Stimulated activated CD4-positive, alpha-beta T cell treated with anti-CD3 and anti-CD28 coated beads, Interleukin-1b, Interleukin-23, amount 100 ng/mL, for 24 hours (primary cell): ENCODE data around the gene AGBL1.

Experiments used
- DNase-seq, 4 experiments: peaks; one replicate each; pipeline ENCODE4 v3.0.0-alpha.2; 2020; ENCODE audit warnings: low read depth in 4 of 4, low spot score in 1 of 4

Gene AGBL1

DNA sequence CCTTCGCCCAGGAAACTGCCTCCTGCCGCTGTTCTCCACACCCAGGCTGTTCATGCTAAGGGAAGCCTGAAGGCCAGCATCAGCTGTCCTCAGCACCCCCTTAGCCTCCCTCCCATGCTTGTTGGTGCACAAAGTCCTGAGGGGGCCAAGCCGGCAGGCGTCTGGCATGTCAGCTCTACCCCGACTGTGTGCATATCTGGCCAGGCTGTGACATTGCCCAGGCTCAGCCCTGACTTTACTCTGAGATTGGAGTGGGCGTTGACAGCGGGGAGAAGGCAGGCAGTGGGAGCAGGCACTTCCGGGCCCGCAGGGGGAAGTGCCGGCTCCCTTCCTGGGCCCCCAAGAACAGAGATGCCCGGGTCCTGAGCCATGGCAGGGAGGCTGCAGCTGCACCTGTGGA, 492.2 kb downstream of the AGBL1 start:
- no peak for DNase-seq

DNA sequence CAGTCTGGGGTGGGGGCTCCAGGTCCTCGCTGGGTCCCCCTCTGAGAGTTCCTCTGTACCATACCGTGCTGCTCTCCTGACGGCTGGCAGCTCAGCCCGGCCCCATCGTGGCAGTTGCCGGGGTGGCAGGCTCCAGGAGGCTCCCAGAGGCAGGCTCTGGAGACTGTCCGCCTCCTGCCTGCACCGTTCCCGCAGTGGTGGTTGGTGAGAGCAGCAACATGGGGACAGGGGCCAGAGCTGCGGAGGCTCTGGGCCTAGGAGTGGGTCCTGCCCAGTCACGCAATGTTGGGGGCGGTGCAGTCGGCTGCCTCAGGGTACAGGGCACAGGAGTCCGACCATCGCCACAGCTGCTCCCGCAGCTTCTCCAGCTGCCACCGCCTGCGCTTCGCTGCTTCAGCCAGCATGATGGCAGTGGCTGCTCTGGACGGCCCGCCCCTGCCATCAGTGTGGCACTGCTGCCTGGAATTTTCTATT, 492.7 kb downstream of the AGBL1 start:
- DNase-seq = no peak

DNA sequence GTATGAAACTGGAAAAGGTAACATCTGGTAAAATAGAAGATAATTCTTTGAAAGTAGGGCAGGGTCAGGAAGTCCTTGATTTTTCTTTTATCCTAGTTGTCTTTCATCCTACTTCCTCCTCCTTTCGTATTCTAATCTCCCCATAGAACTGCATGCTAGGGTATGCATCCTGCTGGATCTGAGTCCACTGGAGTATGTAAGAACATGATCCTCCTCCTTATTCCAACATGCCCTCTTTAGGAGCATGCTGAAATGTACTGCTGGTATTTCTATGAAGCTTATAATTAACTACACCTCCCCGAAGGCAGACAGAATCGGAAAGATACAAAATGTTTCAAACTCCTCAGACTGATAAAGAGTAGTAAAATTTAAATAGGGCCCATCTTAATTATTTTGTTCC, 493.8 kb downstream of the AGBL1 start:
- no peak for DNase-seq

DNA sequence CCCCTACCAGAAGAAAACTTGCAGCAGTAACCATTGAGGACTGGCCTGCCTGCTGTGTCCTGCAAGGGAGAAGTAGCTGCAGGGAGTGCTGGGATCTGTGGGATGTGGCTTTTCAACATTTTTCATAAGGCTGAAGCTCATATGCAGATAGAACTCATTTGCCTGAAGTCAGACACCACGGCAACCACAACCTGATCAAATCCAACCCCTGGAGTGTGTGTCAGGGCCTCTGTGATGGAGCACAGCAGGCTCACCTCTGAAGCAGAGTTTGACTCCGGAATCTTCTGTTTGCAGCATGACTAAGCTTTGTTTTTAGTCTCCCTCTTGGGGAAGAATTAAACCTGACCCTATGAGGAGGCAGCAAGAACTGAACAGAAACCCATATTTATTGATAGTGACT, 508.7 kb downstream of the AGBL1 start:
- DNase-seq = no peak

DNA sequence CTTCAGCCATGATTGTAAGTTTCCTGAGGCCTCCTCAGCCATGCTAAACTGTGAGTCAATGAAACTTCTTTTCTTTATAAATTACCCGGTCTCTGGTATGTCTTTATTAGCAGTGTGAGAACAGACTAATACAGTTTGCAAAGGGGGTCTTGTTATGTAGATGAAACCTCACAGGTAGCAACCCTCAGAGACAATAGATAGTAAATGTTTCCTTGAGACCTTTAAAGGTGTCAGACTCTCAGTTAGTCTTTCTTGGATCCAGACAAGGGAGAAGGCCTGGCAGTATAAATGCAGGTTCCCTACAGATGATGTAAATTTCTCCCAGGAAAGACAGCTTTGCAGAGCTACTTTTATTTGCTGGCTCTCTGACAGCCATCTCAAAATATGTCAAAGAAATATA, 510.8 kb downstream of the AGBL1 start:
- DNase-seq = no peak

DNA sequence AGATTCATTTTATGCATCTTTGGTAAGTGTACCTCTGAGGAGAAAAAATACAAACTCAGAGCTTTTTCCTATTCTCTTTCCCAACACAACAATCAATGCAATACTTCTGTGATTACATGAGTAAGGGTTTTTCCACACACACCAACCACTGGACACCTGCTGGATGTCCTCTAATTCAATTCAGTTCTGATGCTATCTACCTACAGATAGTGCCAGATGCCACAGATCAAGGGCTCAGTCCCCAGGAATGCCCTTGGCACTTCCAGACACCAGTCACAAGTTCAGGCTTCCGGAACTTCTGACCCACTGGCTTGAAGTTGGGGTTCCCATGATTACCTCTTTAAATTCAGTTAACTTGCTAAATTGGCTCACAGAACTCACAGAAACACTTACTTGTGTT, 511.5 kb downstream of the AGBL1 start:
- no peak for DNase-seq

DNA sequence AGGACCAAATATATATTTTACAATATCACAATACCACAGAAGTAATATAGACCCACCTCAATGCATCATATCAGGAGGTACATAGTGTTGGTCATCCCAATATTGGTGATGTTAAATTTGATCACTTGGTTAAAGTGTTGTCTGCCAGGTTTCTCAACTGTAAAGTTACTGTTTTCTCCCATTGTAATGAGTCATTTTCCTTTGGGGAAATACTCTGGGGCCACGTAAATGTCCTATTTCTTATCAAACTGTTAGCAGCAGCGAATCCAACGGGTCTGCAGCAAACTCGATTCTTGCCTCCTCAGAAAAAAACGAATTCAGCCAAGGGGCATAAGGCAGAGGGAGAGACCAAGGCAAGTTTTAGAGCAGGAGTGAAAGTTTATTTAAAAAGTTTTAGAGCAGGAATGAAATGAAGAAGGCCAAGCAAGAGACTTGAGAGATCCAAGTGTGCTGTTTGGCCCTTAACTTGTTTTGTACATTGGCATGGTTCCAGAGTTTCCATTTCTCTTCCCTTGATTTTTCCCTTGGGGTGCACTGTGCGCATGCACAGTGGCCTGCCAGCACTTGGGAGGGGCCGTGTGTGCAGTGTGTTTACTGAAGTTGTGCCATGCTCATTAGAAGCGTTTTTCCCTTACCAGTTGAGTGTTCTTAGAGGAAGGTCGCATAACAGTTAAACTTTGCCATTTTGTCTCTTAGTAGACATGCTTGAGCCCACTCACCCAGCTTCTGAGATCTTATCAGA, 512.5 kb downstream of the AGBL1 start:
- no peak for DNase-seq

DNA sequence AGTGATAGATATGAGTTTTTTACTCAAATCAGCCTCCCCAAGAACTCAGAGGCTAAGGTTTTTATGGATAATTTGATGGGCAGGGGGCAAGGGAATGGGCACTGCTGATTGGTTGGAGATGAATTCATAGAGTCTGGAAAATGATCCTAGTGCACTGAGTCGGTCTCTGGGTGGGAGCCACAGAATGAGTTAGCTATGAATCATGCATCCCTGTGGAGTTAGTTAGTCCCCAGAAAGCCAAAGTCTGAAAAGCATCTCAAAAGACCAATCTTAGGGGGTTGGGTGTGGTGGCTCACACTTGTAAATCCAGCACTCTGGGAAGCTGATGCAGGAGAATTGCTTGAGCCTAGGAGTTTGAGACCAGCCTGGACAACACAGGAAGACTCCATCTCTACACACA, 516.1 kb downstream of the AGBL1 start:
- no peak for DNase-seq

DNA sequence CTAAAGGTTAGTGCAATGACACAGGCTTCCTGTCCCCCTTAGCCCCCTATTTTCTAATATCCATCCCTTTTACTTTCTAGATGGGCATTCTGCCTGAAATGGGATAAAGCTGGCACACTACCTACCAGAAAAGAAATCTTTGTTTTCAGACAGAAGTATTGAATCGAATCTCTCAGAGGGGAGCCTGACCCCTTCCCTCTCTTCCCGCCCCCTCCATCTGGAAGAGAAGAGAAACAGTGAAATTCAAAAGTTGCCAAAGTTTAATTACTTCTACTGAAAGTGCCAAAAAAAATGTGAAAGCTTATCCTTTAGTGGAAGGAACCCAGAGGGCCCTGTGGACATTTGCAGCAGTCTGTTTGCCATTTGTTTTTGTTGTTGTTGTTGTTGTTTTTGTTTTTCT, 523.8 kb downstream of the AGBL1 start:
- DNase-seq = no peak

DNA sequence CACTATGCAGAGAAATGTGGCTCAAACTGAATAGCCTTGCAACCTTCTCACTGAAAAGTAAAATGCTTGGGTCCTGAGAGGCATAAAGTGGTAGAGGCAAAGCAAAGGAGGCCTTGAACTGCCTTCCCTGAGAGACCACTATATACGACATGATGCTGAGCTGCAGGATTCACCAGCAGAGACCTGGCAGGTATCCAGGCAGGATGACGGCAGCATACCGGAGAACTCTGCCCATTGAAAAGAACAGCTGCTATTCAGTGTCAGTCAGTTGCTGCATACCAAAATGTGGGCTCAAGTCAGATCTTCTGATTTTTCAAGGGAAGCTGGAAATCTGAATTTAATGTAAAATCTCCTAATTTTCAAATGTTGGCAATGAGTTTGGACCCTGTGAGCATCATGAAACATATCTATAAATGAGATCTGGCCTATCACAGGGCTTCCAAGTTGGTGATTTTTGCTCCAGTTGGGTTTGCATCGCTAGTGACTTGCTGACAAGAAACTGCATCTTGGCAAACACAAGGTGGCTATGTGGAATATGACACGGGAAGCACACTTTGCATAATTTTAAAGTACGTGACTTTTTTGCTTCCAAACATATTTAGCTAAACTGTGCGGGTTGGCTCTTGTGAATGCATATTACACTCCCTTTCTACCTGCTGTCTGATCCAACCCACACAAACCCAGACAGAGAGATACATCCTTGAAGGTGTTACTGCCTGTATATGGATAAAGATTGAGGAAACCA, 529.0 kb downstream of the AGBL1 start:
- DNase-seq = no peak

DNA sequence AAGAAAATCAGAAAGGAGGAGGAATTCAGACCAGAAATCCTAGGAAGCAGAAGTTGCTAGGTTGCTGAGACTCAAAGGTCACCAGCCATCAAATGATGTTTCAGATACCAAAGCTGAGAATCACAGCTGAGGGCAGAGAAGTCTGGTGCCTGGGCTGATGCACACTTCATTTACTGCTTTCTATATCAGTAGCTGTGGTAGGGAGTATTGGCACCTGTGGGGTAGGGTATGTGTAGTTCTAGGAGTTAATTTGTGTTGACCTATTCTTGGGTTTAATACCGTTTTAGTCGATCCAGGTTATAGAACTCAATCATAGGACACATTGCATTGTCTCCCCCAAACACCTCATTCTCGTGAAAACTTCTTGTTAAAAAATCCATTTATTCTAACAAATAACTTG, 529.6 kb downstream of the AGBL1 start:
- no peak for DNase-seq

DNA sequence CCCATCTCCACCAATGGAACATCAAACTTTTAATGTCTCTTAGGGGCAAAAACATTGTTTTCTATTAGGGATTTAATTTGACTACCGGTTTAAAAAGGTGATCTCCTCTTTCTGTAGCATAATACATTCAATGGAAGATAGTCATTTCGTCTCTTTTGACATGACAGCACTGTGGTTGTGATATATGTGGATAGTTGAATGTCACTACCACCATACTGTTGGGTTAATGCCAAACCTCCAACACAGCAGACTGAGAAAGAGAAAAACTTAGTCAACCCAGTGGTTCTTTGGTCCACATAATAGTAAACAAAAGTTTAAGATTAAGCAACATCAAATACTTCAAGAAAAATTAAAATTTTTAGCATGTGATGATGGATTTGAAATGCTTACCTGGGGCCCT, 530.4 kb downstream of the AGBL1 start:
- no peak for DNase-seq

DNA sequence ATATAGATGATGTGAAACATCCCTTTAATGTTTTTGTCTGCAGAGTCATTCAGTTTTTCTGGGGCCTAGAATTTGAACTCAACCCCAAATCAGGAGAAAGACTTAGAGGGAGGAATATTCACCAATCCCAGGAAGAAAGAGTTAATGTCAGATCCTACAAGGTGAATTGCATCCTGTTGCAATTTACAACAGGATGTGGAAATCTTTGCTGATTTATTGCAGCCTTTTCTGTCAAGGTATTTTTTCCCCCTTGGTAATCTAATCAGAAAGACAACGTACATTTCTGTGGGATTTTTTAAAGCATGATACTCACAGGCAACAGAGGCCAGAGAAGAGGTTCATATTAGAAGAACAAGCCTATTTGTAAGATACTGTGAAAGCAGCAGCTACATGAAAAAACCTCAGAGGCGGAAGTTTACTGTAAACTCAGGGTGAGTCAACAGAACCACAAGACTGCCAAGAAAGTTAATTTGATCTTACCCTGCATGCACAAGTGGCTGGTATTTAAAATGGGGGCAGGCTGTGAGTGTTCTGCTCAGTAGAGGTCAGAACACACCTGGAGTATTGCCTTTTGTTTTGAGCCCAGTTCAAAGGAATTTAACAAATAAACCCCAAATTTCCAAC, 531.9 kb downstream of the AGBL1 start:
- no peak for DNase-seq

DNA sequence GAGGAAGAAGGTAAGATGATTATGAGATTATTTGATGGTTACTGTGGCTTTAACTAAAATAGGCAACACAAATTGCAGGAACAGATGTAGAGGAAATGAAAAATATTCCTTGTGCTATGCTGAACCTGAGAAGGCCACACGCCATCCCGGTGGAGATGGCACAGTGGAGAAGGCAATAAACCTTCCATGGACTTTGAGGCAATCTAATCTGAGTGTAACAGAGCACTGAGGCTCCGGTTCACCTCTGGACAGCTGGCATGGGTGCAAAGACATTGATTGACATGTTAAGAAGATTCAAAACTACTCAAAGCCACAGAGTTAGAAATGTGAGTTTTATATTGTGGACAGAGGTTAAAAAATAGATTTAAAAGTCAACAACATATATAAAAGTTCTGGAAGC, 535.7 kb downstream of the AGBL1 start:
- DNase-seq = no peak

DNA sequence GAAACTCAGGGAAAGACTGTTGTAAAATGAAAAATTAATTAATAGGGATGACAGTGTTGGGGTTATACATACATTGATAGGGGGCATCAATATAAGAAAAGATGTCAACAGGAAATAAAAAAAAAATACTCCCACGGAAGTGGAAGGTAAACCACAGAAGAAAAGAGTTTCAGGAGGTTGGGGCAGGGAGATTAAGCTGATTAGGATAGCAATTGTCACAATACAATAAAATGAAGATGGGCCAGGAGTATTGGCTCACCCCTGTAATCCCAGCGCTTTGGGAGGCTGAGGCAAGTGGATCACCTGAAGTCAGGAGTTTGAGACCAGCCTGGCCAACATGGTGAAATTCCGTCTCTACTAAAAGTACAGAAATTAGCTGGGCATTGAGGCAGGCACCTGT, 536.1 kb downstream of the AGBL1 start:
- no peak for DNase-seq

DNA sequence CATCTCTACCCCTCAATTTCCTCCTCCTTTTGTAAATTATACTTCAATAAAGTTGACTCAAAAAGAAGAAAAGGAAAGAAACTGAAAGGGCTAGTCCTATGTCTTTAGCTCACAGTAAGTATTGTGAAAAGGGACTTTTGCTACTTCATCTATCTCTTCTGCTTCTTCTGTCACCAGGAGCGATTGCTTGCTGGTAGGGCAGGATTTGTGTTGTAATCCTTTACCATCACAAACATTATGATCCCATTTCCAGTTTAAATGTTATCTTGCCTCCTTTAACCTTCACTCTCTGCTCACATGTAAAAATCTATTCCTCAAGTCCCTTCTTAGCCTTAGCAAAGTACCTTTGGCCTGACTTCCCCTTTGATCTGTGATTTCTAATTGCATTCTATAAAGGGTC, 537.1 kb downstream of the AGBL1 start:
- DNase-seq = no peak

DNA sequence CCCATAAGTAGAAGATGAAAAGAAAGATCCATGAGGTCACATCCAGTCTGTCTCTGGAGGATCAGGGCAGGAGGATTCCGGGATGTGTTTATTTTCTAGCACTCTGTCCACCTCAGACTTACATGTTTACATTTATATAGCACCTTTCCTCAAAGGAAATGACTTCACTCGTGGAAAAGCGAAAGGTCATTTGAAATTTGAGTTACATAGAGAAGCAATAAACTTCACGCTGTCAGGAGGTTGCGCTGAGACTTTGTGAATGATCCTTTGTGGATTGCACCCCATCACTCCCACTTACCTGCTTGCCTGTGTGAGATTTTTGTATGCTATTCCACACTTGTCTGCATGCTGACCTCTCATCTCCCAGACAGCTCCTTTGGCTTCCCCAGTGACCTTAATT, 540.5 kb downstream of the AGBL1 start:
- DNase-seq = no peak

DNA sequence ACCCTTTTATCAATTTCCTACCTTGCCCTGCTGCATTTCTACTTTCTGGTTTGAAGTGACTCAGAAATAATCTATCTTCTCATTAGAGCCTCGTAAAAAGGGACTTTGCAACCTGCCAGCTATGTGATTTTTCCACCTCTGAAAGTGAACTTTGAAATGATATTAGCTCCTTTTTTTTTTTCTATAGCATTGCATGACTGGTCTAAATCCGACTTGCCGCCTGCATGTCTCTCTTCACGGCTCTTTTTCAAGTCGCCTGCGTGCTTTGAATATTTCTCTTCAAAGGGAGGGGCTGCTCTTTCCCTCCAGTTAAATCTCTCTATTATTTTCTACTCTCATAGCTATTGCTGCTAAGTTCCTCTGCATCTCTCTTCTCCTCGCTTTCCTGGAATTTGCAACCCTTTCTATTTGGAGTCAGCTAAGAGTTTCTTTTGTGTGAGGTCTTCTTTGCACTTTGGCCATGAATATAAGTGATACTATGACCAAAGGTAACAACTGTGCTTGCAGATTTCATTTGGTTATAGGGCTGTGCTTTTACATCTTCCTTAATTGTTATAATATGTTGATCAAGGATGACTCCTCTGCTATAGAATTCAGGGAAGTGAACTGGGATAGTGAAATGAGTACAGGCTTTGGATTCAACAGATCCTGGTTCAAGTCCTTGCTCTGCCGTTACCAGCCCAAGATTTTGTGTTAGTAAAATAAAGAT, 541.1 kb downstream of the AGBL1 start:
- DNase-seq = no peak

DNA sequence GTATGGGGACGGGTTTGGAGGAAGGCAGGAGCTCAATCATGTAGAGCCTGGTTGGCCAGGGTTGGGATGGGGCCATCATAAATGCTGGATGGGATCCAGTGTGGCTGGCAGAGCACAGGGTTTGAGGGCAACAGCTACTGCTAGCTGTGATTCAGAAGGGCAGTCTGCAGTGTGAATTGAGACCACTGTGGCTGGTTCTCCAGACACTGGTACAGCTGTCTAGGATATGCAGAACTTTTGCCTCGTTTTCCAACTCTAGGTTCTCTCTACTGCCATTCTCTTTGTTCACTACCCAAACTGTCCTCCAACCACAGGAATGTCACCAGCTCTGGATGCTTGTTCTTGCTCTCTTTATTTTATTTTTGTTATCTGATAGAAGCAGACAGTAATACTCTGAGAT, 543.6 kb downstream of the AGBL1 start:
- no peak for DNase-seq

DNA sequence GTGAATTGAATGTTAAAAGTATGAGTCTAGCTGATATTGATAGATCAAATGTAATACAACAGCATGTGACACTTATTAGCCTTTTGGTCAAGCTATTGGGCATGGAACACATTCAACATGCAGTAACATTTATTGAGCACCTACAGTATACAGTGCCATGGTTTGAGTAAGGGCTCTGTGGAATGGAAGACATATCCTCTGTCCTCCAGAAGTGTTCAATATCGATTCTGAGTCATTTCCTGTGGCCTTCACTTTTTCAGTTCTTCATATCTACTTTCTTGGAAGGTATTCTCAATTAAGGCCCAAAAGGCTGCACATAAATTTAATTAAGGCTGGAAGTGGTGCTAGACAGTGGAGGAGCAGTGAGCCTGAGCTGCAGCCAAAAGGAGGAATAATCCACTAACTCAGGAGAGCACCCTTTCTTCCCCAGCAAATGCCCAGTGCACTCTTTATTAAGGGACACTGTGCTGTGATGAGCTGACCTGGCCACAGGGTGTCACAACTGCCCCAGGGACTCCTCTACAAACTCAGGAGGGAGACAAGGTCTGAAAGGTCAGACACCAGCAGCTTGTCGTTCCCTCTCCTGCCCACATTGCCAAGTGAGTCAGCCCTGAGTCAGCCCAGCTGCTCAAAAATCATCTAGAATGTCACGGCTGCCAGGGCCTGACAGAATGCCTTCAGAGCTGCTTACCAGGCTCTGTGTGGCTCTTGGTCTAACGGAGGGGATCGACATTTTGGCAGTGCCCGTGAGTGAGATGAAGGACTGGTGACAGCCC, 544.8 kb downstream of the AGBL1 start:
- peak; percentile 50 to 80 (median 62) for DNase-seq
